ENCODE data around the gene SYT9.

DNA sequence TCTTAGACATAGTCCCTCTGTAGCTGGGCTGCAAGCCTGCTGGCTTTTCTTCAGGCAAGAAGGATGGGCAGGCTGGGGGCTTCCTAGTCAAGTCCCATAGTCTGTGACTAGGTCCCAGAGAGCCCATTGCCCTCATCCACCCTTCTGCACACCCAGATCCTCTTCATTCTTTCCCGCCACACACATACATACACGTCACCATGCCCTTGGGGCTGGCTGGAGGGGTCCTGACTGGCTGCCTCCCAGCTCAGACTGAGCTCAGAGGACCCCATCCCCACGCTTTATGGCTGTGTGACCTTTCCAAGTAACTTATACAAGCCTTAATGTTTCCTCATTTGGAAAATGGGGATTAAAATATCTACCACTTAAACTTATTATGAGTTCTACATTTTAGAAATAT, 248.5 kb downstream of the SYT9 start:
- no peak for TF ChIP-seq EZH2 (IDR thresholded peaks at IDR 0.05; ENCODE audit: insufficient read depth, low read length)
- TF ChIP-seq, protein P1, sequence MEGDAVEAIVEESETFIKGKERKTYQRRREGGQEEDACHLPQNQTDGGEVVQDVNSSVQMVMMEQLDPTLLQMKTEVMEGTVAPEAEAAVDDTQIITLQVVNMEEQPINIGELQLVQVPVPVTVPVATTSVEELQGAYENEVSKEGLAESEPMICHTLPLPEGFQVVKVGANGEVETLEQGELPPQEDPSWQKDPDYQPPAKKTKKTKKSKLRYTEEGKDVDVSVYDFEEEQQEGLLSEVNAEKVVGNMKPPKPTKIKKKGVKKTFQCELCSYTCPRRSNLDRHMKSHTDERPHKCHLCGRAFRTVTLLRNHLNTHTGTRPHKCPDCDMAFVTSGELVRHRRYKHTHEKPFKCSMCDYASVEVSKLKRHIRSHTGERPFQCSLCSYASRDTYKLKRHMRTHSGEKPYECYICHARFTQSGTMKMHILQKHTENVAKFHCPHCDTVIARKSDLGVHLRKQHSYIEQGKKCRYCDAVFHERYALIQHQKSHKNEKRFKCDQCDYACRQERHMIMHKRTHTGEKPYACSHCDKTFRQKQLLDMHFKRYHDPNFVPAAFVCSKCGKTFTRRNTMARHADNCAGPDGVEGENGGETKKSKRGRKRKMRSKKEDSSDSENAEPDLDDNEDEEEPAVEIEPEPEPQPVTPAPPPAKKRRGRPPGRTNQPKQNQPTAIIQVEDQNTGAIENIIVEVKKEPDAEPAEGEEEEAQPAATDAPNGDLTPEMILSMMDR (IDR thresholded peaks at IDR 0.05; ENCODE audit: insufficient read depth, low read depth, low read length): no peak

Data from astrocyte (in vitro differentiated cells and primary cell).